GM21526 (cell line): ENCODE measurements around the gene SOX13.

Source experiments
- ATAC-seq: cut with Tn5 transposase; IDR thresholded peaks from one replicate; pipeline ENCODE4 v1.9.1; 2021; ENCODE audit warnings: moderate library complexity; ENCODE audit not compliant: unreplicated experiment, low FRiP score

SOX13 gene

GRCh38 chr1:204128464-204128963 lies 55.6 kb downstream of the SOX13 start:
- ATAC-seq: no peak

GRCh38 chr1:204128964-204129896 lies 56.3 kb downstream of the SOX13 start:
- no peak for ATAC-seq

- ATAC-seq: no peak
Observed at GRCh38 chr1:204130178-204130577, 57.3 kb downstream of the SOX13 start.

- ATAC-seq: no peak
Observed at GRCh38 chr1:204130981-204131892, 58.3 kb downstream of the SOX13 start.

GRCh38 chr1:204131978-204132377 lies 59.1 kb downstream of the SOX13 start:
- no peak for ATAC-seq

GRCh38 chr1:204132718-204133117 lies 59.8 kb downstream of the SOX13 start:
- ATAC-seq: no peak

- no peak for ATAC-seq
Observed at GRCh38 chr1:204134103-204134502, 61.2 kb downstream of the SOX13 start.

- ATAC-seq: no peak
Observed at GRCh38 chr1:204136814-204137213, 63.9 kb downstream of the SOX13 start.

- no peak for ATAC-seq
Observed at GRCh38 chr1:204139088-204139487, 66.2 kb downstream of the SOX13 start.

- no peak for ATAC-seq
Observed at GRCh38 chr1:204139952-204140351, 67.0 kb downstream of the SOX13 start.

GRCh38 chr1:204141131-204141530 lies 68.2 kb downstream of the SOX13 start:
- no peak for ATAC-seq

- ATAC-seq: no peak
Observed at GRCh38 chr1:204142032-204142974, 69.4 kb downstream of the SOX13 start.

GRCh38 chr1:204143276-204144041 lies 70.5 kb downstream of the SOX13 start:
- no peak for ATAC-seq

GRCh38 chr1:204145033-204145504 lies 72.2 kb downstream of the SOX13 start:
- no peak for ATAC-seq

- no peak for ATAC-seq
Observed at GRCh38 chr1:204146309-204146708, 73.4 kb downstream of the SOX13 start.

- ATAC-seq: no peak
Observed at GRCh38 chr1:204146965-204147364, 74.0 kb downstream of the SOX13 start.

GRCh38 chr1:204147406-204148383 lies 74.8 kb downstream of the SOX13 start:
- ATAC-seq: no peak

- ATAC-seq: no peak
Observed at GRCh38 chr1:204149107-204149506, 76.2 kb downstream of the SOX13 start.
